SIG-M5 (cell line): Measurements from ENCODE around the gene SP2.

ENCODE experiments used
- DNase-seq: peaks from one replicate; lab custom pipeline; 2025; lab: John Stamatoyannopoulos, UW

The SP2 gene

GRCh38 chr17:47895856-47896671 is at the start of gene SP2:
SP2 (plus strand) TSS chr17:47896236; CDS start chr17:47896287, 51 bp downstream.
- DNase-seq = peak; percentile 99

- no peak for DNase-seq
These were observed 49.2 kb upstream of the SP2 start for GRCh38 chr17:47846716-47847340.

GRCh38 chr17:47847341-47848197 is 48.5 kb upstream of the SP2 start:
- DNase-seq = no peak

DNA sequence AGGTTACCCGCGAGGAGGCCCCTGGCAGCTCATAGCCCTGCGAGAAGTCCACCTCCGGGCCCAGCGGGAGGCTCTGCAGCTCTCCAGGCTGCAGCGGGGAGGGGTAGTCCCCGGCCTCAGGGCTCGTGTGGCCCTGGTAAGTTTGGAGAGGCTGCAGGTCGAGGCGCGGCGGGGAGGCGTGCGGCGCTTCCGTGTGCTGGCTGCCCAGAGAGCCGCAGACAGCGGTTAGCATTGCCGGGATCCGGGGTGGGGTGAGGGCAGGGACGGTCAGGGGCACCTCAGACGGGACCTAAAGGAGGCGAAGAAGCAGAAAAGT is 47.9 kb upstream of the SP2 start:
- DNase-seq = no peak

DNA sequence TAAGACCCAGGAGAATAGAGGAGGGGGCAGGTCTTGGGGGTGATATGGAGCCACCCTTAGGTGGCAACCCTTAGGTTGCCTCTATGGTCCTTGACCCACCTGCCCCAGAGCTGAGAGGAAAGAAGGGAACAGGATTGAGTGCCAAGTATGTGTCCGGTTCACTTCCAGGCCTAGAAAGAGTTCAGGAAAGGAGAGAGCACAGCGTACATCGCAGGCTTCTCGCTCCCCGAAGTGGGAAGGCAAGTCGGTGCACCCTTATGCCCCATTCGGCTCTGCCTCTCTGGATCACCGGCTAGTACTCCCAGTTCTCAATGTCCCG is 45.7 kb upstream of the SP2 start:
- DNase-seq = no peak

- DNase-seq = no peak
These were observed 45.1 kb upstream of the SP2 start, which contains the start of gene SP6 for GRCh38 chr17:47850692-47851573. SP6 (minus strand) TSS chr17:47851163; CDS start chr17:47848429, 2,734 bp downstream.

GRCh38 chr17:47851764-47852112 is 44.3 kb upstream of the SP2 start:
- no peak for DNase-seq

DNA sequence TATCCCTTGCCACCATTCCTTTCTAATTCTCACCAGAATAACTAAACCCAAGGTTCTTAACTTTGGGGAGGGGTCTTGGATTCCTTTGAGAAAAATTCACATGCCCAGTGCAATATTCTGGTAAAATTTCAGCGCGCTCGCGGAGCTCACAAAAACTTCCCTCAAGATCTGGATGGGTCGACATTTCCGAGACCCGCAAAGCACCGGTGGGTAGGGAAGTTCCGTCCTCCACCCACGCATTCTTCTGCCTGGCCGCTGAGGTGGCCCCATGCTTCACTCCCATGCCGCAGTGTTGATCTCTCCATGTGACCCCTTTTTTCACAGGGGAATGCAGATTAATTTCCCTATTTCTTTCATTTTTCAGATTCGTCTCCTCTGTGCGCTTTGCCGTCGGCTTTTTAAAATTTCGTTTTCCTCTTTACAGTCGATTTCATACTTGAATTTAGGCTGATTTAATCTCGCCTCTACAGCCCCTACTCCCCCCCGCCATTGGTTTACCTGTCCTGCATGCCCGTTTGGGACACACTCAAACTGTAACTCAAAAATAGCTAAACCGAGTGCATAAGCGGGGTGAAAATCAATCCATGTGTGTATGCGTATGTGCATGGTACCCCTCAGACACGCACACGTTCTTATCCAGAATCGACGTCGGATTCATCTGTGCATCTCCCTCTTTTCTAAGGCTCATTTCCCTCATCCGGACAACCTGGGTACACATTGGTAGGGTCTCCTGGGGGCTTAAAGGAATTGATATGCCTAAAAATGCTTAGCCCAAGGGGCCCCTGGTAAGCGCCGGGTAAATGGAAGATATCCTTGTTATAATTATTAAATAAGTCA is 43.7 kb upstream of the SP2 start:
- DNase-seq = no peak

DNA sequence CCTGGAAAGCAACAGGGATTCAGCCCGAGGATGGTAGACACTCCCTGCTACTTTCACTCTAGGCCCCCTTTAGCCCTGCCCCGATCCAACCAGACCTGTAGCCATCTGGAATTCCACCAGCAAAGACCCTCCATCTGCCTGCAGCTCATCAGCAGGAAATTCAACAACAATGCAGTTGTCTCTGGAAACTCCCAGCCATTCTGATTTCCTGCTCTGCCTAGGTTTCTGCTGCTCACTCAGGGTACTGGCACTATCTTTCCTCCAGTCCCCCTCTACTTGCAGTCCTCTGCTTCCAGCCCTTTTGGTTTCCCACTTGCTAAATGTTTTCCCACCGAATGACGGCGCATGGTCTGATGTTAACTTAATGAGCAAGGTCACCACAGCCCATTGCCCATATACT is 42.4 kb upstream of the SP2 start:
- DNase-seq = no peak

DNA sequence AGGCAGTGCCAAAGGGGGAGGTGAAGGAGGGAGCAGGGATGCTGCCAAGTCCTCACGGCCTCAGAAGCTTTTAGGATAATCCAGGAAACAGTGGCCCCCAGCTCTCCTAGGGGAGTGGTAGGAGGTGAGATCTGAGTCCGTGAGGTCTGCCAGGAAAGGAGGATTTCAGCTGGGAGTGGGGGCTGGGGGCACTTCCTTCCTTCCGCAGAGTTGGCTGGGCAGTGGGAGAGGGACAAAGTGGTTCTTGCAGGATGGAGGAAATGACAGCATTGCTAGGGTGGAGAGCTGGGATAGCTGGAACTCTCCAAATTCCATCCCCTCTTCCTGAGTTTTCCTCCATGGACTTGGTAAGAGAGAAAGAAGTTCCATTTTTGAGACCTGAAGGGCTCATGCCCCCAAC is 40.3 kb upstream of the SP2 start:
- DNase-seq = no peak

- no peak for DNase-seq
These were observed 39.2 kb upstream of the SP2 start for GRCh38 chr17:47856830-47857229.

- DNase-seq = no peak
These were observed 38.2 kb upstream of the SP2 start for GRCh38 chr17:47857551-47858455.

- DNase-seq = no peak
These were observed 35.6 kb upstream of the SP2 start for GRCh38 chr17:47860386-47860785.

DNA sequence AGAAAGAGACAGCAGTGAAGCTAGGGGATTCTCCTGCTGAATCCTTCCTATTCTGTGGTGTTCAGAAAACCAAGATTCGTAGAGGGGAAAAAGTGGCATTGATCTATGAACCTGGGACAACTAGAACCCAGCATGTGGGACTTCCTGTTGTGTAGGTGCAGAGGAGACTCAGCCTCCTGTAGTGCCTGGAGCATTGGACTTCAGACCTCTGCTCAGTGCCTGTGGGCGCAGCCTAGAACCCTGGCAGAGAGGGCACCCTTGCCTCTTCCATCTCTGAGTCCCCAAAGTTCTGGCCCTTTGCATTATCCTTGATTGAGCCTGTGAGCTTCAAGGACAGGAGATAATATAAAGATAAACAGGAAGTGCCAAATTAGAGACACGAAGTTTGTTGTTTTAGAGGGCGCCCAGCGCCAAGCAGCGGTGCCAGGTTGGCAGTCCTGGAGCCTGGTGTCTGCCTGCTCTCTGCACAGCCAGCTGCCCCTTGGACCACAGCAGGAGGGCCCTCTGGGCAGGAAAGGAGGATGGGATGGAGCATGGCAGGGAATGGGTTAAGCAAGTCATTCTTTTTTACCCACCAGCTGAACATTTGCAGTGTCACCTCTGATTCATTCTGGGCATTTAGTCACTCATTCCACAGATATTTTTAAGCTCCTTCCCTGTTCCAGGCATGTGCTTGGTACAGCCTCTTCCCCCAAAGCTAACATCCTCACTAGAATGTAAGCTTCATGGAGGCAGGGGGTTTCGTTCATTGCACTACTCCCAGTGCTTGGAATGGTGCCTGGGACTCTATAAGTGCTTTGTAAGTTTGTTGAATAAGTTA is 33.2 kb upstream of the SP2 start:
- DNase-seq = no peak

- DNase-seq = no peak
These were observed 31.2 kb upstream of the SP2 start for GRCh38 chr17:47864791-47865216.

DNA sequence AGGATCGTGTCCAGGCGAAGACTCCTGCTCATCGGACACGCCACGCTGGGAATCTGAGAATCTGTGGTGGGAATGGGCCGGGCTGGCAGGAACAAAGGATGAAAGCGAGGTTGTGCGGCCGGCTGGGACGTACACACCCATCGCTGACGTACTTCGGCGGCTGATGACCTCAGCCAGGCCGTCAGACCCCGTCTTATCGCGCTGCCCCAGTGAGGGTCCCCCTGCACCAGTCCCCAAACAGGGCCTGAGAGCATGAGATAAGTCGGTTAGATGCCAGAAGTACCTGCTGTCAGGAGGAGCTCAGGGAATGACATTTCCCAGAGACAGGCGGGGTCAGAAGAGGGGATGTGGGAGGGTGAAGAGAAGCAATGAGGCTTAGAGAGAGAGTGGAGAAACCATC is 29.1 kb upstream of the SP2 start:
- no peak for DNase-seq

GRCh38 chr17:47867813-47868533 is 28.1 kb upstream of the SP2 start:
- no peak for DNase-seq

- DNase-seq = no peak
These were observed 26.9 kb upstream of the SP2 start for GRCh38 chr17:47869114-47869513.
